K562 (cell line): ENCODE results near the gene NOL4L. TPM values are rescaled to one million over a fixed set of nuclear protein-coding genes. Genes with fewer than 3 reads are reported as not detected.

Source experiments
- ATAC-seq: fragments of 200-7000 bp; cut with Tn5 transposase; 3 replicates; pipeline ENCODE4 v1.9.1; 2020; ENCODE audit warnings: moderate library complexity
- BruUV-seq: library from RNA; stranded (reverse); fragments of 400-500 nt; replicated peaks from 2 replicates; lab custom pipeline; 2021; lab: Mats Ljungman, UMichigan
- CTCF ChIA-PET: fragments of 300-600 bp; formaldehyde crosslinking; extraction: SDS; loops from one replicate; lab custom pipeline; 2021; ENCODE audit warnings: low intra/inter-chr PET ratio; lab: Yijun Ruan, JAX
- POLR2A ChIA-PET: fragments of 300-600, 350-650 bp; sonication (Branson Sonifier 250); formaldehyde crosslinking; extraction: SDS; loops from one replicate; lab custom pipeline; 2021; ENCODE audit warnings: antibody characterized with exemption, inconsistent platforms; lab: Yijun Ruan, JAX
- DNase-seq, 4 experiments: peaks; one replicate each; pipeline versions ENCODE4 v3.0.0 to v3.0.0-alpha.2; 2011 to 2018; ENCODE audit warnings: low spot score in 3 of 4, mixed read lengths in 3 of 4; ENCODE audit errors: extremely low read depth in 1 of 4
- FAIRE-seq: peaks from 2 replicates; lab custom pipeline; 2011; peaks lifted over from hg19 to GRCh38; lab: Jason Lieb, UNC
- H2AFZ ChIP-seq: 2 replicates; pipeline ENCODE4 v1.6.0; 2011; ENCODE audit warnings: low read depth, low read length, control low read depth, inconsistent platforms
- H3K27ac ChIP-seq: fragments of 200-600 bp; 3 replicates; pipeline ENCODE4 v1.8.0; 2011; ENCODE audit warnings: low read depth, mild to moderate bottlenecking, control low read depth, inconsistent platforms, low read length, moderate library complexity, mixed read lengths; ENCODE audit errors: extremely low read depth
- H3K27me3 ChIP-seq, 2 experiments: fragments of 300-600 bp in 1 of 2; 2 replicates in 1 of 2; 3 replicates in 1 of 2; pipeline versions ENCODE4 v1.6.0 to v1.8.0; 2011; ENCODE audit warnings: inconsistent platforms in 2 of 2, low read length in 2 of 2, mild to moderate bottlenecking in 1 of 2, mixed read lengths in 1 of 2, moderate library complexity in 1 of 2; ENCODE audit not compliant: control insufficient read depth in 2 of 2, insufficient read depth in 2 of 2
- H3K36me3 ChIP-seq: fragments of 300-600 bp; 3 replicates; pipeline ENCODE4 v1.8.0; 2011; ENCODE audit warnings: mild to moderate bottlenecking, low read length, inconsistent platforms; ENCODE audit not compliant: control insufficient read depth, insufficient read depth
- H3K4me1 ChIP-seq, 2 experiments: fragments of 200-600 bp in 1 of 2; replicated peaks in 1 of 2; 2 replicates in 1 of 2; 3 replicates in 1 of 2; pipeline versions ENCODE4 v1.5.1 to v1.8.0; 2011; ENCODE audit warnings: inconsistent platforms in 2 of 2, low read length in 2 of 2, mild to moderate bottlenecking in 1 of 2, mixed read lengths in 1 of 2, moderate library complexity in 1 of 2; ENCODE audit not compliant: control insufficient read depth in 2 of 2, insufficient read depth in 2 of 2
- H3K4me2 ChIP-seq: 2 replicates; pipeline ENCODE4 v1.6.1; 2011; ENCODE audit warnings: low read length, control low read depth, inconsistent platforms, mixed read lengths; ENCODE audit not compliant: insufficient read depth
- H3K4me3 ChIP-seq: fragments of 200-600 bp; sonication (generic), shearing (Covaris generic); 2 replicates; pipeline ENCODE4 v1.5.1; 2016; ENCODE audit warnings: control low read depth, inconsistent platforms
- H3K79me2 ChIP-seq: fragments of 200-600 bp; 3 replicates; pipeline ENCODE4 v1.8.0; 2011; ENCODE audit warnings: low read length, inconsistent platforms; ENCODE audit not compliant: control insufficient read depth, insufficient read depth
- H3K9ac ChIP-seq, 2 experiments: 2 replicates each; pipeline versions ENCODE4 v1.6.0 to v1.6.1; 2011; ENCODE audit warnings: low read depth in 2 of 2, low read length in 2 of 2, control low read depth in 1 of 2, inconsistent platforms in 1 of 2, mild to moderate bottlenecking in 1 of 2, mixed read lengths in 1 of 2; ENCODE audit not compliant: insufficient read depth in 1 of 2
- H3K9me1 ChIP-seq: one replicate; pipeline ENCODE4 v1.6.0; 2011; ENCODE audit warnings: inconsistent platforms, mild to moderate bottlenecking, low read length, moderate library complexity; ENCODE audit not compliant: control insufficient read depth, insufficient read depth
- H3K9me3 ChIP-seq: replicated peaks from 2 replicates; pipeline ENCODE4 v1.5.1; 2011; ENCODE audit warnings: low read depth, low read length, inconsistent platforms; ENCODE audit not compliant: control insufficient read depth, insufficient read depth
- H4K20me1 ChIP-seq: replicated peaks from 2 replicates; pipeline ENCODE4 v1.6.1; 2011; ENCODE audit warnings: low read length, inconsistent platforms, mixed read lengths; ENCODE audit not compliant: control insufficient read depth, insufficient read depth
- POLR2G ChIP-seq: fragments of 200-400 bp; formaldehyde crosslinking; IDR thresholded peaks from 2 replicates; pipeline ENCODE4 v1.6.1; 2017; ENCODE audit warnings: low read depth, mild to moderate bottlenecking, antibody characterized with exemption, low read length, moderate library complexity
- RBM15 ChIP-seq: fragments of 200-400 bp; formaldehyde crosslinking; IDR thresholded peaks from 2 replicates; pipeline ENCODE4 v1.6.1; 2018; ENCODE audit warnings: mild to moderate bottlenecking, low read length, moderate library complexity; ENCODE audit not compliant: insufficient read depth
- RBM22 ChIP-seq: fragments of 200-400 bp; formaldehyde crosslinking; IDR thresholded peaks from 2 replicates; pipeline ENCODE4 v1.6.1; 2018; ENCODE audit warnings: low read length, low read depth; ENCODE audit not compliant: poor library complexity, severe bottlenecking
- WGBS: fragments of 100-300 bp; shearing (Covaris generic); methylation state at CpG from one replicate; pipeline ENCODE4 v1.1.6; 2016; ENCODE audit warnings: low coverage, mixed read lengths; ENCODE audit not compliant: insufficient coverage; ENCODE audit errors: missing lambda C conversion rate; 5-methylcytosine and 5-hydroxymethylcytosine counted together
- in situ Hi-C: fragments of 300-500 bp; cut with MboI; formaldehyde crosslinking; loops from 4 replicates; pipeline ENCODE4 v1.15.0; 2018; ENCODE audit warnings: inconsistent platforms, mixed read lengths
- intact Hi-C: fragments of 100-400 bp; cut with micrococcal nuclease; formaldehyde crosslinking; loops from 2 replicates; pipeline ENCODE4 v1.14.2; 2022
- polyA plus RNA-seq, 8 experiments: library from polyadenylated mRNA; depleted of rRNA in 4 of 8; stranded (reverse) in 5 of 8; unstranded in 3 of 8; fragments of >200 nt; fragmentation: Nextera tagmentation in 2 of 8; fragmentation: Illumina TruSeq in 1 of 8; extraction: Ambion mirVana in 2 of 8; extraction: Trizol in 1 of 8; gene quantifications; 2 replicates each; pipeline versions ENCODE4 v1.2.1 to v1.2.3, GENCODE V29; 2011 to 2014; ENCODE audit warnings: inconsistent platforms in 1 of 8, missing spikeins in 1 of 8
- total RNA-seq, 7 experiments: library from RNA; depleted of rRNA in 6 of 7; stranded (reverse); fragments of >200 nt in 6 of 7; fragmentation: Illumina TruSeq in 2 of 7; extraction: Trizol in 2 of 7; gene quantifications; 2 replicates each; pipeline versions ENCODE4 v1.2.1 to v1.2.3, GENCODE V29; 2011 to 2021; ENCODE audit warnings: low replicate concordance in 1 of 7
- TF ChIP-seq, protein P1 (sequence below): fragments of 450-650 bp; IDR thresholded peaks from 2 replicates; pipeline ENCODE4 v1.6.1; 2018; ENCODE audit not compliant: partially characterized antibody

NOL4L gene
- total and polyA plus RNA-seq, 9 of the 15 experiments (the other 6 are each of a cell fraction or from before 2014, with no cell fraction given) = 5.1 to 36.2 (median 13.6) TPM

DNA sequence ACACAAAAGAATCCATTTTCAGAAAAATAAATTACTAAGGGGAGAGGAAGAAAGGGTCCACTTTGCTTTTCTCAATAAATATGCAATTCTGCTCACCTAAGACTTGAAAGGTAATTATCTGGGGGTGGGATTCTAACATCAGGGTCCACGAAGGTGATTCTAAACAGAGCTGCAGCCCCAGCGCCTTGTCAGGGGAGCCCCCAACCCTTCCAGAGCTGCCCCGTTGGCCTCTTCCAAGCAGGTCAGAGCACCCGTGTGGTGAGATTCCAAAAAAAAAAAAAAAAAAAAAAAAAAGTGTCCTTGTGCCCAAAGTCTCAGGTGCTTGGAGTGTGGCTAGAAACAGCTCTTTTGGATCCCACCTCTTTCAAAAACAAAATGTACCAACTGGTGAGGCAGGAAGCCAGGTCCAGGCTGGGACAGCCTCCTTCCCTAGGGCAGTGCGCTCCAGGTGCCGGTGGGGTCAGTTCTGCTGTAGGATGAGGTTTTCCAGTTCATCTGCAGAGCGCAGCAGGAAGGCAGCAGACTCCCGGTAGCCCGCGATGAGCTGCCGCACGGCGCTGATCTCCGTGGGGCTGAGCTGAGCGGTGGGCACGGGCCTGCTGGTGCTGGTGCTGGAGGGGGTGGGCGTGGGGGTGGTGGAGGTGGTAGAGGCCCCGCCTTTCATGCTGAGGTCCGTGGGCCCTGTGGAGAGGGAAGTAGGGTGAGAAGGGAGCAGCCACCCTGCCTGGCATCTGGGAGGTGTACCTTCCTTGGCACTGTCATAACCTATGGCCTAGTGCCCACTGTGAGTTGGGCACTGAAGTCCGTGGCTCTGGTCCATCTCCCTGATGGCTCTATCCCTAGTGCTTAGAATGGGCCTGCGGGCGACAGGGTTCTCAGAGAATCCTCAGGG lies 137.8 kb downstream of the NOL4L start:
- intact Hi-C loops = no loop called here
- H3K79me2 ChIP-seq = no peaks in the 10 kb centered on the region
- DNase-seq = no peak
- H4K20me1 ChIP-seq = 0 out of 2 replicates have a peak, but pooled peaks cover 12% of the 10 kb centered on the region
- TF ChIP-seq RBM15 (no peak), POLR2G (peak; percentile 59), RBM22 (peak; percentile 74)
- TF ChIP-seq, protein P1, sequence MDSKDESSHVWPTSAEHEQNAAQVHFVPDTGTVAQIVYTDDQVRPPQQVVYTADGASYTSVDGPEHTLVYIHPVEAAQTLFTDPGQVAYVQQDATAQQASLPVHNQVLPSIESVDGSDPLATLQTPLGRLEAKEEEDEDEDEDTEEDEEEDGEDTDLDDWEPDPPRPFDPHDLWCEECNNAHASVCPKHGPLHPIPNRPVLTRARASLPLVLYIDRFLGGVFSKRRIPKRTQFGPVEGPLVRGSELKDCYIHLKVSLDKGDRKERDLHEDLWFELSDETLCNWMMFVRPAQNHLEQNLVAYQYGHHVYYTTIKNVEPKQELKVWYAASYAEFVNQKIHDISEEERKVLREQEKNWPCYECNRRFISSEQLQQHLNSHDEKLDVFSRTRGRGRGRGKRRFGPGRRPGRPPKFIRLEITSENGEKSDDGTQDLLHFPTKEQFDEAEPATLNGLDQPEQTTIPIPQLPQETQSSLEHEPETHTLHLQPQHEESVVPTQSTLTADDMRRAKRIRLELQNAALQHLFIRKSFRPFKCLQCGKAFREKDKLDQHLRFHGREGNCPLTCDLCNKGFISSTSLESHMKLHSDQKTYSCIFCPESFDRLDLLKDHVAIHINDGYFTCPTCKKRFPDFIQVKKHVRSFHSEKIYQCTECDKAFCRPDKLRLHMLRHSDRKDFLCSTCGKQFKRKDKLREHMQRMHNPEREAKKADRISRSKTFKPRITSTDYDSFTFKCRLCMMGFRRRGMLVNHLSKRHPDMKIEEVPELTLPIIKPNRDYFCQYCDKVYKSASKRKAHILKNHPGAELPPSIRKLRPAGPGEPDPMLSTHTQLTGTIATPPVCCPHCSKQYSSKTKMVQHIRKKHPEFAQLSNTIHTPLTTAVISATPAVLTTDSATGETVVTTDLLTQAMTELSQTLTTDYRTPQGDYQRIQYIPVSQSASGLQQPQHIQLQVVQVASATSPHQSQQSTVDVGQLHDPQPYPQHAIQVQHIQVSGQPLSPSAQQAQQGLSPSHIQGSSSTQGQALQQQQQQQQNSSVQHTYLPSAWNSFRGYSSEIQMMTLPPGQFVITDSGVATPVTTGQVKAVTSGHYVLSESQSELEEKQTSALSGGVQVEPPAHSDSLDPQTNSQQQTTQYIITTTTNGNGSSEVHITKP = peak; percentile 9
- peaks cover 98% of the 10 kb centered on the region for H3K36me3 ChIP-seq
- in situ Hi-C loops = no loop called here
- FAIRE-seq = no peak
- H3K9ac ChIP-seq = no peak overlapping the region
- H3K27me3 ChIP-seq = no peaks in the 10 kb centered on the region
- ChIA-PET POLR2A (interaction anchor here (0.6 to 0.7 kb wide), 2 partner anchors 47 to 140 kb away, joined by 3 read pairs; no protein-coding TSS in a partner anchor), CTCF (no interaction called here)
- H3K4me3 ChIP-seq = no peak overlapping the region
- H3K4me2 ChIP-seq = no peak overlapping the region
- H3K4me1 ChIP-seq = peaks cover 0 to 15% of the 10 kb centered on the region in 2 experiments; a peak in 1 of 5 replicates
- WGBS = 89% methylated on average over 17 of the region's 22 CpGs
- no peak overlapping the region for H2AFZ ChIP-seq
- BruUV-seq = no TSS peak
- H3K9me1 ChIP-seq = no peaks in the 10 kb centered on the region
- H3K9me3 ChIP-seq = no peaks in the 10 kb centered on the region
- H3K27ac ChIP-seq = no peak overlapping the region
- no peak for ATAC-seq
